GM23248 (cell line): ENCODE results near the gene IL1F10.

Source experiments
- EZH2 ChIP-seq: fragments of 200-600 bp; sonication (generic); IDR thresholded peaks from 2 replicates; pipeline ENCODE4 v1.6.1; 2018; ENCODE audit warnings: antibody characterized with exemption, mild to moderate bottlenecking; ENCODE audit not compliant: insufficient read depth, poor library complexity, severe bottlenecking
- EZH2phosphoT487 ChIP-seq: fragments of 200-600 bp; sonication (generic); IDR thresholded peaks from 2 replicates; pipeline ENCODE4 v1.6.1; 2018; ENCODE audit warnings: antibody characterized with exemption, moderate library complexity, mild to moderate bottlenecking, low read depth; ENCODE audit not compliant: insufficient read depth

DNA sequence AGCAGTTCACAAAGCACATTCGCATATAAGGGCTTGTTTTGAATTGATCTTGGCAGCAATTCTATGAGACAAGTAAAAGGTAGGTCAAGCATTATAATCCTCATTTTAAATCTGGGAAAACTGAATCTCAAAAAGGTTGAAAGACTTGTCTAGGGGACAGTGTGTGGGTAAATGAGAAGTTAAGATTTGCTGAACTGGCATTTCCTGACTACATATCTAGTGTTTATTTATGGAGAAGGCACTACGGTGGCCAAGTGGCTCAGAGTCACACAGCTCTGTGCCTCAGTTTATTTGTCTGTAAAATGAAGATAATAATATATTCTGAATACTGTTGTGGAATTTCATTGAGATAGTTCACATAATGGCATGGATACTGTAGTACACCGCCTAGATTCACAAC lies 43.4 kb downstream of the IL1F10 start:
- TF ChIP-seq EZH2 (no peak), EZH2phosphoT487 (no peak)
